Muscle of leg (tissue), 11 donors: Measurements from ENCODE around the gene DSG3. TPM values are rescaled to one million over a fixed set of nuclear protein-coding genes. Genes with fewer than 3 reads are reported as not detected.
A peak's percentile ranks its signal among the peaks of the same experiment; 100 is the strongest.
"Not testable (repeated sequence)": the region's sequence is repeated elsewhere in the genome, so short reads cannot be mapped to it uniquely, and the experiment has no call there.

ENCODE experiments used
- DNase-seq: peaks from one replicate; pipeline ENCODE4 v3.0.0; 2013
- H3K27ac ChIP-seq: one replicate; pipeline ENCODE4 v1.5.1; 2013; ENCODE audit warnings: mild to moderate bottlenecking, low read length, control low read depth
- H3K27me3 ChIP-seq: one replicate; pipeline ENCODE4 v1.6.1; 2013; ENCODE audit warnings: low read length; ENCODE audit not compliant: control insufficient read depth, insufficient read depth
- H3K36me3 ChIP-seq: one replicate; pipeline ENCODE4 v1.6.1; 2013; ENCODE audit warnings: low read length; ENCODE audit not compliant: control insufficient read depth, insufficient read depth
- H3K4me1 ChIP-seq: one replicate; pipeline ENCODE4 v1.6.1; 2013; ENCODE audit warnings: low read length; ENCODE audit not compliant: control insufficient read depth, insufficient read depth
- H3K4me3 ChIP-seq: one replicate; pipeline ENCODE4 v1.5.1; 2013; ENCODE audit warnings: low read length, control low read depth
- H3K9me3 ChIP-seq: replicated peaks from 2 replicates; pipeline ENCODE4 v1.6.1; 2013; ENCODE audit warnings: low read depth, low read length; ENCODE audit not compliant: control insufficient read depth
- WGBS: methylation state at CpG from one replicate; pipeline ENCODE4 v1.1.5; 2013; ENCODE audit warnings: missing lambda C conversion rate; ENCODE audit not compliant: insufficient coverage; 5-methylcytosine and 5-hydroxymethylcytosine counted together
- polyA plus RNA-seq, 8 donors: library from polyadenylated mRNA; unstranded; fragments of 120-200 nt; gene quantifications; one replicate each; pipeline versions ENCODE4 v1.2.1 to v1.2.3, GENCODE V29; 2013; ENCODE audit warnings: inconsistent platforms in 1 of 8, low replicate concordance in 1 of 8; ENCODE audit not compliant: insufficient read length in 8 of 8, insufficient read depth in 1 of 8
- total RNA-seq: library from RNA; stranded (reverse); fragments of 120-200 nt; gene quantifications from one replicate; pipeline ENCODE4 v1.2.4, GENCODE V29; 2013

DSG3 gene
- total and polyA plus RNA-seq, 9 donors: 0.04 to 5.7 (median 0.16) TPM; not detected in 6

GRCh38 chr18:31487246-31488015, 39.9 kb downstream of the DSG3 start:
- Histone ChIP-seq H3K4me3 (no peak overlapping the region), H3K36me3 (no peaks in the 10 kb centered on the region), H3K27me3 (no peaks in the 10 kb centered on the region), H3K4me1 (no peaks in the 10 kb centered on the region), H3K9me3 (no peaks in the 10 kb centered on the region), H3K27ac (no peak overlapping the region)
- no peak for DNase-seq
- WGBS: 95% methylated on average over 7 of the region's 9 CpGs

DNA sequence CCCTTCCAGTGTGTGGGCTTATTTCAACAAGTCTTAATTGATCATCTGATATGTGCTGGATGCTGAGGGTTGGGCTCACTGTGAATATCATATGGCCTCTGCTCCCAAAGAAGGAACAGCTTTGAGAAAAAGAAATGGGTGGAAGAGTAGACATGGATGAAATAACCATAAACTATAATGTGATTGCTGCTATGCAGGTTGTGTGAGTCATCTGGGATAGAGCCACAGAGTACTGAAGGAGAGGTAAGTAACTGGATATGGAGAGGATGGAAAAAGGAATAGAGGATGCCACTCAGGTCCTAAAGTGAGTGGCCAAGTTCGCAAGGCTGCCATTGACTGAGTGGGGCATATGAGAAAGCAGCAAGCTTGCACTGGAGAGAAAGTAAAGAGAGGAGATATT, 41.8 kb downstream of the DSG3 start:
- WGBS: 92% methylated on average over 1 of the region's 1 CpG
- DNase-seq: no peak
- Histone ChIP-seq H3K27ac (no peak overlapping the region), H3K36me3 (no peaks in the 10 kb centered on the region), H3K9me3 (no peaks in the 10 kb centered on the region), H3K4me3 (no peak overlapping the region), H3K4me1 (no peaks in the 10 kb centered on the region), H3K27me3 (no peaks in the 10 kb centered on the region)

DNA sequence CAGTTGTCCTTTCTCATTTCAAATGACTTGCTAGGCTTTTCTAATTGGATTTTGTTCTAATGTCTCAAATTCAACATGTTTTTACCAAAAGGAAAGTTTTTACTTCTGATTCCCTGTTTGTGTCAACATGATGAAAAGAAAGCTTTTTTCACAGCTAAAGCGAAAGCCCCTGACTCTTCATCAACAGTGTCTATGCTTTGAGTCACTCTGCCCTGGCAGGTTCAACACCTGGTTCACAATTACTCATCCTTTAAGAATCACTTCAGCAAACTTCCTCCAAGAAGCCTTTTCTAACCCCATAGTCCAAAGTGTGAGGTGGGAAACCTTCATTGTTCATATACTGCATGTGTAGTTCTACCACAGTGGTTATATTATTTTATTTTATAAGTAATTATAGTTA, 42.8 kb downstream of the DSG3 start:
- Histone ChIP-seq H3K36me3 (no peaks in the 10 kb centered on the region), H3K9me3 (no peaks in the 10 kb centered on the region), H3K4me1 (no peaks in the 10 kb centered on the region), H3K4me3 (no peak overlapping the region), H3K27ac (no peak overlapping the region), H3K27me3 (no peaks in the 10 kb centered on the region)
- WGBS: no CpG with 5 or more reads among the region's 1 CpG
- DNase-seq: no peak

DNA sequence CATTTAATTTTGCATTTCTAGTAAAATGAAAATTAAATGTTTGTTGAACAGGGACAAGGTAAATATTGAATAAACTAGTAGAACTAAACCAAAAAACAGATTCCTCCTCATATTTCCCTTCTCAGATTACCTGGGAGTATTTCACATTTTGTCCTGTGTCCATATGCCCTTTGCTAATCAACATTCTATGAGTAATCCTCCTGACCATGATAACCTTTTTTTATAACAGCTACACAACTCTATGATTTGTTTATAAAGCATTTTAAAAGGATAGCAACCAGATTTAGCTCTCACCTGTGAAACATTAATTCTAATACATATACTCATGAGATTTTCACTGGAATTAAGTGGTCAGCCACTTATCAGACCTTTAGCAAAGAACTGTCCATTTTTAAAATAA, 43.3 kb downstream of the DSG3 start:
- Histone ChIP-seq H3K27me3 (no peaks in the 10 kb centered on the region), H3K9me3 (no peaks in the 10 kb centered on the region), H3K36me3 (no peaks in the 10 kb centered on the region), H3K27ac (no peak overlapping the region), H3K4me1 (no peaks in the 10 kb centered on the region), H3K4me3 (no peak overlapping the region)
- no peak for DNase-seq

- Histone ChIP-seq H3K27ac (no peak overlapping the region), H3K4me1 (no peaks in the 10 kb centered on the region), H3K36me3 (no peaks in the 10 kb centered on the region), H3K4me3 (no peak overlapping the region), H3K9me3 (no peaks in the 10 kb centered on the region), H3K27me3 (no peaks in the 10 kb centered on the region)
- no peak for DNase-seq
Measured at GRCh38 chr18:31491586-31491985, 44.0 kb downstream of the DSG3 start.

- peaks cover 6% of the 10 kb centered on the region for H3K27me3 ChIP-seq
- 85% methylated on average over 6 of the region's 9 CpGs for WGBS
- H3K27ac ChIP-seq: no peak overlapping the region
- H3K4me3 ChIP-seq: no peak overlapping the region
- no peaks in the 10 kb centered on the region for H3K36me3 ChIP-seq
- DNase-seq: no peak
- H3K9me3 ChIP-seq: no peaks in the 10 kb centered on the region
- H3K4me1 ChIP-seq: peaks cover 2% of the 10 kb centered on the region
Measured at GRCh38 chr18:31492671-31493070, 45.1 kb downstream of the DSG3 start.

DNA sequence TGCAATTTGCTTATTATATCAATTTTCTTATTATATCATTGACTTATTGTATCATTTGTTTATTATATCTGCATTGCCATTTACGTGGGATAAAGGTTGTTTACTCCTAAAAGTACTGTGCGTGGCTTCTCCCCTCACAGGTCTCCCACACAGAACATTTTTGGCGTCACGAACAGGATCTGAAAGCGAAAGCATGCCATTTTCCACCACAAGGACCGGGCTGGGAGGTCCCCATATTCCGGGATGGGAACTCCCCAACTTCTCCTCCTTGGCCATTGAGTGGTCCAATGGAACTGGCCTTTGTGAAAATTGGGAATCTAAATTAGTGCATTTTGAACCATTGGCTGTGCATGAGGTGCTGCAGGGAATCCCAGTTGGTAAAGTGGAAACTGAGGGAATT, 45.6 kb downstream of the DSG3 start:
- Histone ChIP-seq H3K4me3 (no peak overlapping the region), H3K4me1 (peaks cover 4% of the 10 kb centered on the region), H3K9me3 (no peaks in the 10 kb centered on the region), H3K36me3 (no peaks in the 10 kb centered on the region), H3K27ac (no peak overlapping the region), H3K27me3 (peaks cover 9% of the 10 kb centered on the region)
- 78% methylated on average over 3 of the region's 7 CpGs for WGBS
- DNase-seq: no peak

GRCh38 chr18:31493941-31494340, 46.4 kb downstream of the DSG3 start:
- Histone ChIP-seq H3K27me3 (peaks cover 14% of the 10 kb centered on the region), H3K9me3 (no peaks in the 10 kb centered on the region), H3K4me1 (peaks cover 7% of the 10 kb centered on the region)

GRCh38 chr18:31494705-31495244, 47.2 kb downstream of the DSG3 start:
- H3K27ac ChIP-seq, H3K9me3 ChIP-seq, DNase-seq, H3K36me3 ChIP-seq, H3K4me1 ChIP-seq, H3K4me3 ChIP-seq: not testable (repeated sequence)
- H3K27me3 ChIP-seq: peaks cover 14% of the 10 kb centered on the region
- no CpG with 5 or more reads among the region's 2 CpGs for WGBS

More at GRCh38 chr18:31493941-31494340, 46.4 kb downstream of the DSG3 start:
- H3K4me3 ChIP-seq: no peak overlapping the region
- no peak overlapping the region for H3K27ac ChIP-seq
- DNase-seq: no peak
- H3K36me3 ChIP-seq: no peaks in the 10 kb centered on the region

DNA sequence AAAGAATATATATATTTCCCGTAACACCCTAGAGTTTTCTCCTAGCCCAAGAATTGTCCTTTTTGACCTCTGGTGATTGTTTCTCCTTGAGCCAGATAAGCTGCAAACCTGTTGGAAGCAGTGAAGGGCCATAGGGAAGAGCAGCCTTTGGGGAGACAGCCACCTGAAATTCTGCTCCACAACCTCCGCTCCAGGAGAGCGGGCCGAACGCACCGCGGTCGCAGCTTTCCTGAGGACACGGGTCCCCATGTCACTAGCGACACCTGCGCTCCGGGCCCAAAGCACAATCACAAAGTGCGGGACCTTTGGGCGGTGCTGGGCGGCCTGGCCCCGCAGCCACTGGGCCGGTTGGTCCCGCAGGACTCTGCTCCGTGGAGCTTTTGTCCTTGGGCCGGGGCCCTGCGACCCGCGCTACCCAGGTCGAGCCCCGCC, 49.9 kb downstream of the DSG3 start:
- H3K36me3 ChIP-seq: no peaks in the 10 kb centered on the region
- no peak for DNase-seq
- H3K4me3 ChIP-seq: peak overlapping the region; percentile 44
- H3K27ac ChIP-seq: no peak overlapping the region
- WGBS: 14% methylated on average over 17 of the region's 25 CpGs
- H3K4me1 ChIP-seq: peaks cover 7% of the 10 kb centered on the region
- H3K27me3 ChIP-seq: peaks cover 18% of the 10 kb centered on the region
- no peaks in the 10 kb centered on the region for H3K9me3 ChIP-seq
